ENCODE measurements around the gene C1orf159. TPM values are rescaled to one million over a fixed set of nuclear protein-coding genes. Genes with fewer than 3 reads are reported as not detected.
A peak's percentile ranks its signal among the peaks of the same experiment; 100 is the strongest.

C1orf159 gene
- polyA plus RNA-seq, 3 donors = 3.0 to 18.8 (median 3.3) TPM

GRCh38 chr1:1092894-1093609 is 22.8 kb downstream of the C1orf159 start:
- H3K27ac Mint-ChIP-seq = no peak overlapping the region
- DNase-seq = no peak
- TF ChIP-seq CTCF (IDR thresholded peaks at IDR 0.05) = no peak
- Histone ChIP-seq H3K27ac (ENCODE audit: low read depth in 1 of 2, low read length in 2 of 2) (no peak overlapping the region), H3K36me3 (replicated peaks in 1 of 2; ENCODE audit: control insufficient read depth in 1 of 2, insufficient read depth in 2 of 2, low read length in 2 of 2) (no peaks in the 10 kb centered on the region), H3K9me3 (replicated peaks in 1 of 2; ENCODE audit: control insufficient read depth in 1 of 2, insufficient read depth in 1 of 2, low read length in 2 of 2) (no peaks in the 10 kb centered on the region), H3K4me2 (replicated peaks; ENCODE audit: extremely low read depth, low read length, poor library complexity, severe bottlenecking) (no peak overlapping the region), H3K4me1 (ENCODE audit: control insufficient read depth in 1 of 2, insufficient read depth in 2 of 2, low read length in 2 of 2) (no peaks in the 10 kb centered on the region), H3K79me2 (ENCODE audit: insufficient read depth, low read length) (no peaks in the 10 kb centered on the region), H3K27me3 (ENCODE audit: control insufficient read depth in 2 of 2, insufficient read depth in 2 of 2, low read length in 2 of 2) (no peaks in the 10 kb centered on the region), H4K20me1 (ENCODE audit: insufficient read depth, low read length) (no peaks in the 10 kb centered on the region), H3K9ac (ENCODE audit: insufficient read depth, low read length, poor library complexity, severe bottlenecking) (no peak overlapping the region), H3K4me3 (replicated peaks in 1 of 3; ENCODE audit: low read depth in 2 of 3, low read length in 3 of 3) (no peak overlapping the region), H2AFZ (ENCODE audit: insufficient read depth, low read depth, low read length, poor library complexity, severe bottlenecking) (no peak overlapping the region)
- intact Hi-C loops (cut with micrococcal nuclease) = no loop called here
- H3K27me3 Mint-ChIP-seq (ENCODE audit: low read depth in 3 of 3) = peaks cover 0 to 4% (median 0%) of the 10 kb centered on the region in 3 donors
- H3K4me1 Mint-ChIP-seq = no peaks in the 10 kb centered on the region
- H3K36me3 Mint-ChIP-seq = no peaks in the 10 kb centered on the region
- H3K9me3 Mint-ChIP-seq = peaks cover 0 to 5% (median 2%) of the 10 kb centered on the region in 7 donors
- no peak overlapping the region for H3K4me3 Mint-ChIP-seq
- WGBS (ENCODE audit: insufficient coverage) = 90% methylated on average over 14 of the region's 14 CpGs

DNA sequence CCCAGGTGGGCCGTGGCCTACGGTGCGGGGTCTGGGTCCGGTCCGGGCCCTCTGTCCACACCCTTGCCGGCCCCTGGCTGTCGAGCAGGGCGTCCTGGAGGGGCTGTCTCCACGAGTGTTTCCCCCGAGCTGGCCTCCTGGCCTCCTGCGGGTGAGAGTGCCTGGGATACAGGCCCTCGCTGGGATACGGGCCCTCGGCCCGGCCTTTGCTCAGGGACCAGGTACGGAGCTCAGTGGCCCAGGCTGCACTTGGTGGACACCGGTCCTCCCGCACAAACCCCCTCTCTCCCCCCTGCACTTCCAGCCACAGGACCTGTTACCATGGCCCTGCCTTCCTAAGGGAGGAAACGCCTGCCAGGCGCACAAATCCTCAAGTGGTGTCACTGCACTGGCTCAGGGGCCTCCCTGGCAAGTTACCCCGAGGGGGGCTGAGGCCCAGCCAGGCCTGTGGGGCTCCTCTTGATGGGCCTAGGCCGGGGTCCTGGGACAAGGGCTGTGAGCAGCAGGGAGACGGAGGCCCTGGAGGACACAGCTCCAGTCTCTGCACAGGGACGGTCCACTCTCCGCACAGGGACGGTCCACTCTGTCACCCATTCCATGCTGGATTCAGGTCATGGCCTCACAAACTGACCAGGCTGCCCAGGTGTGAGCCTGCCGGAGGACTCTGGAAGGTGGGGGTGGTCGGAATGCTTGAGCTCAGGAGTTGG is 23.6 kb downstream of the C1orf159 start:
- H3K27me3 ChIP-seq (ENCODE audit: control insufficient read depth in 2 of 2, insufficient read depth in 2 of 2, low read length in 2 of 2) = no peaks in the 10 kb centered on the region
- no peak overlapping the region for H3K9ac ChIP-seq (ENCODE audit: insufficient read depth, low read length, poor library complexity, severe bottlenecking)
- no peaks in the 10 kb centered on the region for H3K79me2 ChIP-seq (ENCODE audit: insufficient read depth, low read length)
- Mint-ChIP-seq H3K27ac (peak overlapping the region in 1 of 7 donors; percentile 50), H3K9me3 (peaks cover 0 to 5% (median 0%) of the 10 kb centered on the region in 7 donors), H3K36me3 (no peaks in the 10 kb centered on the region), H3K4me3 (no peak overlapping the region), H3K4me1 (no peaks in the 10 kb centered on the region), H3K27me3 (ENCODE audit: low read depth in 3 of 3) (peaks cover 0 to 4% (median 0%) of the 10 kb centered on the region in 3 donors)
- no peak overlapping the region for H3K4me2 ChIP-seq (replicated peaks; ENCODE audit: extremely low read depth, low read length, poor library complexity, severe bottlenecking)
- H3K4me3 ChIP-seq (replicated peaks in 1 of 3; ENCODE audit: low read depth in 2 of 3, low read length in 3 of 3) = no peak overlapping the region
- TF ChIP-seq CTCF (IDR thresholded peaks at IDR 0.05) = no peak
- no peaks in the 10 kb centered on the region for H3K36me3 ChIP-seq (replicated peaks in 1 of 2; ENCODE audit: control insufficient read depth in 1 of 2, insufficient read depth in 2 of 2, low read length in 2 of 2)
- no peaks in the 10 kb centered on the region for H3K9me3 ChIP-seq (replicated peaks in 1 of 2; ENCODE audit: control insufficient read depth in 1 of 2, insufficient read depth in 1 of 2, low read length in 2 of 2)
- no peaks in the 10 kb centered on the region for H3K4me1 ChIP-seq (ENCODE audit: control insufficient read depth in 1 of 2, insufficient read depth in 2 of 2, low read length in 2 of 2)
- WGBS (ENCODE audit: insufficient coverage) = 96% methylated on average over 27 of the region's 28 CpGs
- intact Hi-C loops (cut with micrococcal nuclease) = no loop called here
- no peak overlapping the region for H3K27ac ChIP-seq (ENCODE audit: low read depth in 1 of 2, low read length in 2 of 2)
- DNase-seq = no peak
- no peaks in the 10 kb centered on the region for H4K20me1 ChIP-seq (ENCODE audit: insufficient read depth, low read length)
- no peak overlapping the region for H2AFZ ChIP-seq (ENCODE audit: insufficient read depth, low read depth, low read length, poor library complexity, severe bottlenecking)
